Measurements from ENCODE around the gene SNRK.

Gene SNRK

DNA sequence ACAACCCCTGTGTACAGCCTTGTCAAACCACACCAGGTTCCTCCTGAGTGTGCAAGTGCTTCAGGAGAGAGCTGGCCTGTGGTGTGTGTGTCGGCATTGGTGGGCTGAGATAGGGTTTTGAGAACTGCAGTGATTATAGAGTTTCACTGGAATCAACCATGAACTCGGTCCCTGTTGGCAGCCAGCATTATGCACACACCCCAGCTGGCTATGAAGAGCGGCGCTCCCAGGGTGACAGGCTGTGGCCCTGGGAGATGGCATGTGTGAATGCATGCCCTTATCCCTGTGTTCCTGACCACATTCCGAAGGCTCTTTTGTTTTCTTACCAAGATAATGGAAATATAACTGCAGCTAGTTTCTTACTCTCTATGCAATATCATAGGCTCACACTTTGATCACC lies 101.8 kb downstream of the SNRK start:
- TF ChIP-seq CTCF (IDR thresholded peaks at IDR 0.05; ENCODE audit: low read depth, low read length) (no peak), EZH2phosphoT487 (IDR thresholded peaks at IDR 0.05; ENCODE audit: low read depth) (no peak)
- Histone ChIP-seq H3K27ac (ENCODE audit: low read length) (no peak overlapping the region), H3K9me3 (ENCODE audit: insufficient read depth, low read length) (no peaks in the 10 kb centered on the region), H3K4me2 (ENCODE audit: low read length) (no peak overlapping the region), H3K4me3 (ENCODE audit: low read length) (no peak overlapping the region), H2AFZ (ENCODE audit: low read depth, low read length) (no peak overlapping the region), H3K36me3 (replicated peaks; ENCODE audit: low read depth, low read length) (peaks cover 4% of the 10 kb centered on the region), H3K4me1 (ENCODE audit: low read length) (no peaks in the 10 kb centered on the region), H3K9ac (ENCODE audit: low read length) (no peak overlapping the region), H3K79me2 (ENCODE audit: low read length) (no peaks in the 10 kb centered on the region), H4K20me1 (ENCODE audit: insufficient read depth, low read length) (no peaks in the 10 kb centered on the region), H3K27me3 (ENCODE audit: low read depth, low read length) (no peaks in the 10 kb centered on the region)

- Histone ChIP-seq H3K36me3 (replicated peaks; ENCODE audit: low read depth, low read length) (peaks cover 4% of the 10 kb centered on the region), H3K9ac (ENCODE audit: low read length) (no peak overlapping the region), H3K4me2 (ENCODE audit: low read length) (no peak overlapping the region), H4K20me1 (ENCODE audit: insufficient read depth, low read length) (no peaks in the 10 kb centered on the region), H2AFZ (ENCODE audit: low read depth, low read length) (no peak overlapping the region), H3K4me1 (ENCODE audit: low read length) (no peaks in the 10 kb centered on the region), H3K27me3 (ENCODE audit: low read depth, low read length) (no peaks in the 10 kb centered on the region), H3K27ac (ENCODE audit: low read length) (no peak overlapping the region), H3K4me3 (ENCODE audit: low read length) (no peak overlapping the region), H3K9me3 (ENCODE audit: insufficient read depth, low read length) (no peaks in the 10 kb centered on the region), H3K79me2 (ENCODE audit: low read length) (no peaks in the 10 kb centered on the region)
- no peak for TF ChIP-seq EZH2phosphoT487 (IDR thresholded peaks at IDR 0.05; ENCODE audit: low read depth)
- no peak for TF ChIP-seq CTCF (IDR thresholded peaks at IDR 0.05; ENCODE audit: low read depth, low read length)
Measured at GRCh38 chr3:43388915-43389314, 102.6 kb downstream of the SNRK start.

GRCh38 chr3:43389388-43390254 lies 103.3 kb downstream of the SNRK start:
- Histone ChIP-seq H3K4me1 (ENCODE audit: low read length) (no peaks in the 10 kb centered on the region), H3K9ac (ENCODE audit: low read length) (no peak overlapping the region), H3K4me3 (ENCODE audit: low read length) (no peak overlapping the region), H3K27ac (ENCODE audit: low read length) (no peak overlapping the region), H2AFZ (ENCODE audit: low read depth, low read length) (no peak overlapping the region), H3K27me3 (ENCODE audit: low read depth, low read length) (no peaks in the 10 kb centered on the region), H4K20me1 (ENCODE audit: insufficient read depth, low read length) (0 out of 2 replicates have a peak, but pooled peaks cover 4% of the 10 kb centered on the region), H3K79me2 (ENCODE audit: low read length) (no peaks in the 10 kb centered on the region), H3K36me3 (replicated peaks; ENCODE audit: low read depth, low read length) (peaks cover 4% of the 10 kb centered on the region), H3K4me2 (ENCODE audit: low read length) (no peak overlapping the region), H3K9me3 (ENCODE audit: insufficient read depth, low read length) (no peaks in the 10 kb centered on the region)
- TF ChIP-seq CTCF (IDR thresholded peaks at IDR 0.05; ENCODE audit: low read depth, low read length) (no peak), EZH2phosphoT487 (IDR thresholded peaks at IDR 0.05; ENCODE audit: low read depth) (no peak)

- Histone ChIP-seq H3K36me3 (replicated peaks; ENCODE audit: low read depth, low read length) (peaks cover 4% of the 10 kb centered on the region), H3K4me3 (ENCODE audit: low read length) (no peak overlapping the region), H3K9ac (ENCODE audit: low read length) (no peak overlapping the region), H4K20me1 (ENCODE audit: insufficient read depth, low read length) (0 out of 2 replicates have a peak, but pooled peaks cover 4% of the 10 kb centered on the region), H3K27me3 (ENCODE audit: low read depth, low read length) (no peaks in the 10 kb centered on the region), H3K4me1 (ENCODE audit: low read length) (no peaks in the 10 kb centered on the region), H3K4me2 (ENCODE audit: low read length) (no peak overlapping the region), H3K9me3 (ENCODE audit: insufficient read depth, low read length) (no peaks in the 10 kb centered on the region), H3K79me2 (ENCODE audit: low read length) (no peaks in the 10 kb centered on the region), H2AFZ (ENCODE audit: low read depth, low read length) (no peak overlapping the region), H3K27ac (ENCODE audit: low read length) (no peak overlapping the region)
- TF ChIP-seq EZH2phosphoT487 (IDR thresholded peaks at IDR 0.05; ENCODE audit: low read depth), result no peak
- TF ChIP-seq CTCF (IDR thresholded peaks at IDR 0.05; ENCODE audit: low read depth, low read length), result no peak
Measured at GRCh38 chr3:43390255-43390588, 103.9 kb downstream of the SNRK start.

Measured in OCI-LY3 (cell line).